Suppressor macrophage (primary cell): Measurements from ENCODE around the gene ALDH3B2.

Source experiments
- DNase-seq, 4 experiments: peaks; one replicate each; pipeline ENCODE4 v3.0.0-alpha.2; 2020 to 2022

Gene ALDH3B2

DNA sequence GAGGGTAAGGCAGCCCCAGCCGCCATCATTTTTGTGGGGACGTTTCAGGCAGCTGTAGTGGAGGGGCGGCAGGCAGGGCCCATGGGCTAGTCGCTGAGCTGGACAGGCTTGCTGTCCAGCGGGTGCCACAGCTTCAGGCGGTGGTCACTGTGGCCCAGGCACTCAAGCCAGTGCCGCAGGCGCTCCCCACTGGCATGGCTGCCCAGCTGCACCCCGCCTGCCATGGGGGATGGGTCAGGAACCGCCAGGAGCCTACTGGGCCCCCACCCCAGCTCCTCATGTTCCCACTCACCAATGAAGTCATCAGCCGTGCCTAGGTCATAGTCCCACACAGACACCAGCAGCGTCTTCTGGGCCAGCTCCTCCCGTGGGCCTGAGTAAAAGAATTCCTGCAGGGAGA is 61.7 kb downstream of the ALDH3B2 start:
- DNase-seq: no peak
